Measurements from ENCODE around the gene TGFBR3. TPM values are rescaled to one million over a fixed set of nuclear protein-coding genes. Genes with fewer than 3 reads are reported as not detected.

The TGFBR3 gene
- total and polyA plus RNA-seq, 2 of the 13 experiments (the other 11 are each of a cell fraction or from before 2014, with no cell fraction given) = 76.5 to 195 TPM

GRCh38 chr1:91814448-91814847, 71.5 kb downstream of the TGFBR3 start:
- Histone ChIP-seq H3K79me2 (ENCODE audit: insufficient read depth, low read length) (peaks cover 97% of the 10 kb centered on the region), H3K4me2 (ENCODE audit: low read depth, low read length) (no peak overlapping the region), H3K36me3 (replicated peaks in 1 of 2; ENCODE audit: control insufficient read depth in 1 of 2, insufficient read depth in 2 of 2, low read length in 2 of 2) (peaks cover 0 to under 1% of the 10 kb centered on the region in 2 experiments; a peak in 2 of 5 replicates), H2AFZ (ENCODE audit: low read length) (no peak overlapping the region), H3K4me3 (replicated peaks in 1 of 3; ENCODE audit: insufficient read depth in 1 of 3, low read depth in 2 of 3, low read length in 3 of 3) (no peak overlapping the region), H3K4me1 (ENCODE audit: insufficient read depth, low read length) (peaks cover 85% of the 10 kb centered on the region), H3K9me3 (ENCODE audit: low read length) (no peaks in the 10 kb centered on the region), H3K27ac (ENCODE audit: extremely low read length, insufficient read depth, low read length) (no peak overlapping the region), H3K27me3 (ENCODE audit: control insufficient read depth in 1 of 2, insufficient read depth in 2 of 2, low read length in 2 of 2) (no peaks in the 10 kb centered on the region), H3K9ac (ENCODE audit: insufficient read depth, low read depth, low read length) (no peak overlapping the region), H4K20me1 (ENCODE audit: insufficient read depth, low read length) (no peaks in the 10 kb centered on the region)
- ATAC-seq (no peak), FAIRE-seq (no peak), DNase-seq (ENCODE audit: low spot score) (no peak)
- TF ChIP-seq THAP11 (CRISPR knock-in tag; IDR thresholded peaks at IDR 0.05) (no peak), CREB1 (IDR thresholded peaks at IDR 0.05) (peak; percentile 42; the same call in 1 of the 2 replicates), CREB1 (CRISPR knock-in tag; IDR thresholded peaks at IDR 0.05) (no peak), ZNF552 (CRISPR knock-in tag; IDR thresholded peaks at IDR 0.05; ENCODE audit: borderline replicate concordance) (no peak), ZNF563 (CRISPR knock-in tag; IDR thresholded peaks at IDR 0.05) (no peak), PAF1 (CRISPR knock-in tag; IDR thresholded peaks at IDR 0.05) (no peak)
- in situ Hi-C loops (cut with HindIII; ENCODE audit: extremely low pct_ligation_motif_present, low pct_unique_long_range_greater_than_20kb) (no loop called here), intact Hi-C loops (cut with micrococcal nuclease; ENCODE audit: unreplicated experiment) (no loop called here)
- ChIA-PET POLR2A (no interaction called here), CTCF (ENCODE audit: low intra/inter-chr PET ratio, low total read pairs) (no interaction called here)
- BruUV-seq (replicated peaks) = no TSS peak
- WGBS (ENCODE audit: low lambda C conversion rate) = 98% methylated on average over 4 of the region's 4 CpGs

DNA sequence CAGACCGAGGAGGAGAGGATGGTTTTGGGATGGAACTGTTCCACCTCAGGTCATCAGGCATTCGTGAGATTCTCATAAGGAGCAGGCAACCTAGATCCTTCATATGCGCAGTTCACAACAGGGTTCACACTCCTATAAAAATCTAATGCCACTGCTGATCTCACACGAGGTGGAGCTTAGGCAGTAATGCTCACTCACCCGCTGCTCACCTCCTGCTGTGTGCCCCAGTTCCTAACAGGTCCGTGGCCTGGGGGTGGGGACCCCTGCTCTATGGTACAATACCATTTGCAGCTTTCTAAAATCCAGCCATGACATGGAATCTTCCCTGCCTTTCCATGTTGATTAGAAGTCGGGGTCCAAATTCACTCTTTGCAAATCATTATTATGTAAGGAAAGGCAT, 72.1 kb downstream of the TGFBR3 start:
- Histone ChIP-seq H3K9me3 (ENCODE audit: low read length) (no peaks in the 10 kb centered on the region), H4K20me1 (ENCODE audit: insufficient read depth, low read length) (no peaks in the 10 kb centered on the region), H3K27ac (ENCODE audit: extremely low read length, insufficient read depth, low read length) (no peak overlapping the region), H3K9ac (ENCODE audit: insufficient read depth, low read depth, low read length) (no peak overlapping the region), H3K27me3 (ENCODE audit: control insufficient read depth in 1 of 2, insufficient read depth in 2 of 2, low read length in 2 of 2) (no peaks in the 10 kb centered on the region), H2AFZ (ENCODE audit: low read length) (no peak overlapping the region), H3K4me1 (ENCODE audit: insufficient read depth, low read length) (peaks cover 85% of the 10 kb centered on the region), H3K79me2 (ENCODE audit: insufficient read depth, low read length) (peaks cover 97% of the 10 kb centered on the region), H3K4me2 (ENCODE audit: low read depth, low read length) (no peak overlapping the region), H3K36me3 (replicated peaks in 1 of 2; ENCODE audit: control insufficient read depth in 1 of 2, insufficient read depth in 2 of 2, low read length in 2 of 2) (peaks cover 0 to 6% of the 10 kb centered on the region in 2 experiments; a peak in 2 of 5 replicates), H3K4me3 (replicated peaks in 1 of 3; ENCODE audit: insufficient read depth in 1 of 3, low read depth in 2 of 3, low read length in 3 of 3) (no peak overlapping the region)
- WGBS (ENCODE audit: low lambda C conversion rate) = 95% methylated on average over 4 of the region's 7 CpGs
- intact Hi-C loops (cut with micrococcal nuclease; ENCODE audit: unreplicated experiment) (no loop called here), in situ Hi-C loops (cut with HindIII; ENCODE audit: extremely low pct_ligation_motif_present, low pct_unique_long_range_greater_than_20kb) (no loop called here)
- TF ChIP-seq NR0B2 (CRISPR knock-in tag; IDR thresholded peaks at IDR 0.05) = no peak
- peak; percentile 87 for TF ChIP-seq RBM22 (optimal IDR thresholded peaks at IDR 0.05; ENCODE audit: low read length)
- BruUV-seq (replicated peaks) = no TSS peak
- FAIRE-seq (no peak), DNase-seq (ENCODE audit: low spot score) (no peak), ATAC-seq (no peak)
- ChIA-PET POLR2A (no interaction called here), CTCF (ENCODE audit: low intra/inter-chr PET ratio, low total read pairs) (no interaction called here)
